HEK293T (cell line): ENCODE results near the gene SLC16A8.
"Not testable (repeated sequence)": the region's sequence is repeated elsewhere in the genome, so short reads cannot be mapped to it uniquely, and the experiment has no call there.

ENCODE experiments used
- CTCF ChIA-PET: fragments of 350-600 bp; formaldehyde crosslinking; extraction: SDS; loops from one replicate; lab custom pipeline; 2021; ENCODE audit warnings: antibody characterized with exemption, inconsistent platforms; lab: Yijun Ruan, JAX
- POLR2A ChIA-PET: fragments of 350-600 bp; formaldehyde crosslinking; extraction: SDS; loops from one replicate; lab custom pipeline; 2020; ENCODE audit warnings: antibody characterized with exemption, inconsistent platforms; lab: Yijun Ruan, JAX
- DNase-seq: peaks from one replicate; pipeline ENCODE4 v3.0.0; 2012; ENCODE audit warnings: mixed read lengths; ENCODE audit errors: extremely low spot score
- ARNT ChIP-seq: fragments of 450-650 bp; IDR thresholded peaks from 2 replicates; pipeline ENCODE4 v1.6.1; 2017; ENCODE audit warnings: mild to moderate bottlenecking
- BHLHE40 ChIP-seq: fragments of 450-650 bp; IDR thresholded peaks from 2 replicates; pipeline ENCODE4 v1.6.1; 2016; ENCODE audit warnings: mild to moderate bottlenecking, moderate library complexity, borderline replicate concordance
- CTBP1 ChIP-seq: fragments of 450-650 bp; IDR thresholded peaks from 2 replicates; pipeline ENCODE4 v1.6.1; 2016; ENCODE audit warnings: borderline replicate concordance
- ELF4 ChIP-seq: fragments of 450-650 bp; IDR thresholded peaks from 2 replicates; pipeline ENCODE4 v1.6.1; 2017; ENCODE audit warnings: antibody characterized with exemption
- FOXA1 ChIP-seq: fragments of 450-650 bp; IDR thresholded peaks from 2 replicates; pipeline ENCODE4 v1.6.1; 2016; ENCODE audit warnings: mild to moderate bottlenecking
- FOXK2 ChIP-seq: fragments of 450-650 bp; IDR thresholded peaks from 2 replicates; pipeline ENCODE4 v1.6.1; 2016; ENCODE audit warnings: mild to moderate bottlenecking
- FOXM1 ChIP-seq: fragments of 450-650 bp; IDR thresholded peaks from 2 replicates; pipeline ENCODE4 v1.6.1; 2017; ENCODE audit warnings: mild to moderate bottlenecking, borderline replicate concordance
- HDGF ChIP-seq: fragments of 450-650 bp; IDR thresholded peaks from 2 replicates; pipeline ENCODE4 v1.6.1; 2017; ENCODE audit warnings: antibody characterized with exemption, borderline replicate concordance
- L3MBTL2 ChIP-seq: fragments of 450-650 bp; conservative IDR thresholded peaks from 2 replicates; pipeline ENCODE4 v1.6.1; 2016; ENCODE audit warnings: mild to moderate bottlenecking
- LEF1 ChIP-seq: fragments of 450-650 bp; IDR thresholded peaks from 2 replicates; pipeline ENCODE4 v1.6.1; 2017; ENCODE audit warnings: mild to moderate bottlenecking, borderline replicate concordance
- NFRKB ChIP-seq: fragments of 450-650 bp; IDR thresholded peaks from 2 replicates; pipeline ENCODE4 v1.6.1; 2016; ENCODE audit warnings: mild to moderate bottlenecking, moderate library complexity
- SP1 ChIP-seq: fragments of 450-650 bp; IDR thresholded peaks from 2 replicates; pipeline ENCODE4 v1.6.1; 2017
- SUZ12 ChIP-seq: fragments of 450-650 bp; IDR thresholded peaks from 2 replicates; pipeline ENCODE4 v1.6.1; 2016; ENCODE audit warnings: mild to moderate bottlenecking
- TARDBP ChIP-seq: fragments of 450-650 bp; IDR thresholded peaks from 2 replicates; pipeline ENCODE4 v1.6.1; 2016
- ZNF384 ChIP-seq: fragments of 450-650 bp; IDR thresholded peaks from 2 replicates; pipeline ENCODE4 v1.6.1; 2016
- TF ChIP-seq, protein P1 (sequence below): fragments of 450-650 bp; IDR thresholded peaks from 2 replicates; pipeline ENCODE4 v1.6.1; 2016

The SLC16A8 gene

DNA sequence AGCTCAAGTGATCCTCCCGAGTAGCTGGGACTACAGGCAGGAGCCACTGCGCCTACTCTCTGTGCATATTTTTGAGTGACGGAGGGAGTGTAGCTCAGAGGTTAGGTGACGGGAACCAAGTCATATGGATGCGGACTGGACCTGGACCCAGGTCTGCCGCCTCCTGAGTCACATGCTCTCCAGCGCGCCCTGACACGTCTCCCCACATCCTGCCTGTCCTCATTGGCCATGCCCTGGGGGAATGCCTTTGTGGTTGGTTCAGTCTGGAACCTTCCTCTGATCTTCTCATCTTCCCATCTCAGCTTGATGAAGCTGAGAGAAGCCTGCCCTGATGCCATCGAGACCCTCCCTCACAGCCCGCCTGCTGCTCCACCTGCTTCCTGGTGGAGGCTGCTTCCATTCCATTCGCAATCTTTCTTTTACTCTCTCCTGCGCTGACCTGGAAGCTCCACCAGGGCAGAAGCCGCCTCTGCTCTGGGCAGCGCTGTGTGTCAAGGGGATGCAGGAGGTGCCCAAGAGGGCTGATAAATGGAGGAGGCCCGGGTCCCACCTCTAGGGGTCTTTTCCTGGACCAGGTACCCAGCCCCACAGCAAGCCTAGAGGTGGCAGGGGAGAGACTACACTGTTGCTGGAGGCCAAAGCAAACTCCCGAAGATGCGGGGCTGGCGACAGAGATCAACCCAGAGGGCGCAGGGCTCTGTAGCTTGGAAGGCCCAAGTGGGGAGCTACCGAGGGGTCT, 40.4 kb upstream of the SLC16A8 start:
- ChIA-PET CTCF (interaction anchor here (1.2 kb wide), 1 partner anchor 10 kb away, joined by 3 read pairs; no protein-coding TSS in a partner anchor), POLR2A (no interaction called here)
- no peak for DNase-seq
- TF ChIP-seq FOXA1 (no peak), BHLHE40 (no peak), ZNF384 (no peak), L3MBTL2 (no peak), FOXK2 (no peak), SUZ12 (no peak), NFRKB (no peak)
- TF ChIP-seq, protein P1, sequence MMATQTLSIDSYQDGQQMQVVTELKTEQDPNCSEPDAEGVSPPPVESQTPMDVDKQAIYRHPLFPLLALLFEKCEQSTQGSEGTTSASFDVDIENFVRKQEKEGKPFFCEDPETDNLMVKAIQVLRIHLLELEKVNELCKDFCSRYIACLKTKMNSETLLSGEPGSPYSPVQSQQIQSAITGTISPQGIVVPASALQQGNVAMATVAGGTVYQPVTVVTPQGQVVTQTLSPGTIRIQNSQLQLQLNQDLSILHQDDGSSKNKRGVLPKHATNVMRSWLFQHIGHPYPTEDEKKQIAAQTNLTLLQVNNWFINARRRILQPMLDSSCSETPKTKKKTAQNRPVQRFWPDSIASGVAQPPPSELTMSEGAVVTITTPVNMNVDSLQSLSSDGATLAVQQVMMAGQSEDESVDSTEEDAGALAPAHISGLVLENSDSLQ, result no peak

DNA sequence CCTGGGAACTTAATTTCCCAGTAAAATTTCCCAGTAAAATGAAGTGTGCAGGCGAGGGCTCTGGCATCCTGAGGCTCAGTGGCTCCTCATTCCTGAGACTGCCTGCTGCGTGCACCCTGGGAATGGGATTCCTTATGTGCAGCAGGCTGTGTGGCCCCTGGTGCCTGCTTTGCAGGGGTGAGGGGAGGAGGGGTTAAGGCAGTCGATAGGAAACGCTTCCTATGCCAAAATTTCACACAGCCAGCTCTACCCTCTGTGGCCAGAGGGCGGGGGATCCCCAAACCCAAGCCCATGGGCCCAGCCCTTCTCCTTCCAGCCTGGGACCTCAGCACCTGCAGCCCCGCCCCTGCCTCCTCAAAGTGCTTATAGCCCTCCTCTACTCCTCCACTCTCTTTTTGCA, 38.6 kb upstream of the SLC16A8 start:
- no peak for DNase-seq
- ChIA-PET POLR2A (no interaction called here), CTCF (interaction anchor here (0.8 kb wide), 1 partner anchor 9 kb away, joined by 3 read pairs; no protein-coding TSS in a partner anchor)
- TF ChIP-seq L3MBTL2 (no peak), LEF1 (no peak), ZNF384 (no peak), ELF4 (no peak), BHLHE40 (no peak), FOXM1 (no peak), HDGF (no peak), FOXA1 (no peak), FOXK2 (no peak), ARNT (no peak), NFRKB (no peak), TARDBP (no peak), SP1 (no peak), SUZ12 (no peak), CTBP1 (no peak)
- TF ChIP-seq, protein P1, result no peak

DNA sequence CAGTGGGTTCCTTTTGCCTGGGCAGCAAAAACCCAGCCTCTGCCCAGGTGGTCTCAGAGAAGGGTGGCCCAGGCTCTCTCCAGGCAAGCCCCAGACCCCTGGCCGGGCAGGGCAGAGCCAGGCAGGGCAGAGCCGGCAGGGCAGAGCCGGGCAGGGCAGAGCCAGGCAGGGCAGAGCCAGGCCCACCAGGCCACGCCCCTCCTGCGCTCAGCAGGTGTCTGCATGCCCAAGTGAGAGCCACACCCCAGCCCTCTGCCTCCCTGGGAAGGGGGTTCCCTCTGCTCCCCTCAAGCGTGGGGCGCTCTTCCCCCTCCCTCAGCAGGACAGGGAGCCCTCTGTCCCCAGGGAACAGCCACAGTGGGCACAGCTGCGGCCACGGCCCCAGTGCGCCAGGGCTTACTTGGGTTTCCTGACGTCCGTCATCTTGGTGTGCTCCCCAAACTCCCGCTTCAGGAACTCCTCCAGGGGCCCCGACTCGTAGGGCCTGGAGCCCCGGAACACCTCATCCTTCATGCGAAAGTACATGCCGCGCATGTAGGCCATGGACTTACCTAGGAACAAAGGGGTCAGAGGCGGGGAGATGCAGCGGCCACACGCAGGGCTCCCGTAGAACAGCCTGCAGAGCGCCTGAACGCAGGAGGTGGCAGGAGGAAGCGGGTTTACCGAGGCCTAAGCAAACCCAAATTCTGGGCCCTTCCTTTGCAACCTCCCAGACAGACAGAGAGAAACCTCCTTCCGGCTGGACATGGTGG, 36.6 kb upstream of the SLC16A8 start:
- POLR2A ChIA-PET, result no interaction called here
- TF ChIP-seq CTBP1, result no peak
- TF ChIP-seq FOXK2, result no peak
- TF ChIP-seq ARNT, result no peak
- TF ChIP-seq SP1, result no peak
- TF ChIP-seq LEF1, result no peak
- TF ChIP-seq L3MBTL2, result no peak
- no peak for TF ChIP-seq BHLHE40
- TF ChIP-seq, protein P1, result no peak
- no peak for TF ChIP-seq TARDBP
- no peak for TF ChIP-seq NFRKB
- TF ChIP-seq ZNF384, result no peak
- no peak for TF ChIP-seq FOXM1
- no peak for TF ChIP-seq FOXA1
- TF ChIP-seq ELF4, result no peak
- no peak for TF ChIP-seq SUZ12
- no peak for TF ChIP-seq HDGF
- CTCF ChIA-PET, result no interaction called here
- no peak for DNase-seq

DNA sequence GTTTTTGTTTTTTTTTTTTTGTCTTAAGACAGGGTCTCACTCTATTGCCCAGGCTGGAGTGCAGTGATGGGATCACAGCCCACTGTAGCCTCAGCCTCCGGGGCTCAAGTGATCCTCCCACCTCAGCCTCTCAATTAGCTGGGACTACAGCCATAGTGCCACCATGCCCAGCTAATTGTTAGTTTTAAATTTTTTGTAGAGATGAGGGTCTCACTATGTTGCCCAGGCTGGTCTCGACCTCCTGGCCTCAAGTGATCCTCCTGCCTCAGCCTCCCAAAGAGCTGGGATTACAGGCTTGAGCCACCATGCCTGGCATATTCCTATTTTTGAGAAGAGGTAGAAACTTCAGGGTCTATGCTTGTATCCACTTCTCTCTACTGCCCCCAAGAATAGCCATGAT, 34.8 kb upstream of the SLC16A8 start:
- POLR2A ChIA-PET, result interaction anchor here (0.6 kb wide), 1 partner anchor 156 kb away, joined by 3 read pairs; no protein-coding TSS in a partner anchor
- DNase-seq, CTCF ChIA-PET: not testable (repeated sequence)

DNA sequence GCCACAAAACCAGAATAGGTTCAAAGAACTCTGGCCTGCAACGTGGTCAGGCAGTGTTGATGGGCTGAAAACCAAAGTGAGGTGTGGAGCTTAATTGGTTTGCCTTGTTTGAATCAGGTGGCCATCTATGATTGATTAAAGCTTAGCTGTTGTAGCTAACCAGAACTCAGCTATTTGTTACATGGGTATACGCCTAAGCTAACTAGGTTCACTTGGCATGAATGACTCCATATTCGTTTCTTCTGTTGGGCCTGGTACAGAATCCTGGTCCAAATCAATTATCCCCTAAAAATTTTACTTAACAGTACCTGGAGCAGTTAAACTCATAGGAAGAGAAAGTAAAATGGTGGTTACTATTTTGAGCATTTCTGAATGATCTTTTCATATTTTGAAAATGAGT, 34.2 kb upstream of the SLC16A8 start:
- DNase-seq, result no peak
- ChIA-PET POLR2A (interaction anchor here (0.6 kb wide), 1 partner anchor 157 kb away, joined by 3 read pairs; no protein-coding TSS in a partner anchor), CTCF (no interaction called here)
- no peak for TF ChIP-seq L3MBTL2

DNA sequence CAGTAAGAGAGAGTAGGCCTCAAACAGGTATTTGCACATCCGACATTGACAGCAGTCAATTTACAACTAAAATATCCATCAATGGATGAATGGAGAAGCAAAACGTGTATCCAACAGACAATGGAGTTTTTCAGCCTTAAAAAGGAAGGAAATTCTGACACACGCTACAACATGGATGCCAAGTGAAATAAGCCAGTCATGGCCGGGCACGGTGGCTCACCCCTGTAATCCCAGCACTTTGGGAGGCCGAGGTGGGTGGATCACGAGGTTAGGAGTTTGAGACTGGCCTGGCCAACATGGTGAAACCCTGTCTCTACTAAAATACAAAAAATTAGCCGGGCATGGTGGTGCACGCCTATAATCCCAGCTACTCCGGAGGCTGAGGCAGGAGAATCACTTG, 33.6 kb upstream of the SLC16A8 start:
- POLR2A ChIA-PET, DNase-seq, CTCF ChIA-PET: not testable (repeated sequence)
